Pancreas (tissue), 10 donors: Measurements from ENCODE around the gene RAD52. TPM values are rescaled to one million over a fixed set of nuclear protein-coding genes. Genes with fewer than 3 reads are reported as not detected.

Experiments
- ATAC-seq, 4 donors: fragments of 200-7000 bp; cut with Tn5 transposase; one replicate each; pipeline versions ENCODE4 v1.8.0 to v1.9.1; 2020; ENCODE audit warnings: mild to moderate bottlenecking in 4 of 4, moderate library complexity in 4 of 4
- DNase-seq, 6 donors: peaks; one replicate each; pipeline ENCODE4 v3.0.0-alpha.2; 2020
- FAIRE-seq: peaks from 2 replicates; lab custom pipeline; 2012; peaks lifted over from hg19 to GRCh38; lab: Jason Lieb, UNC
- H3K27ac ChIP-seq, 4 donors: fragments of 200-600 bp; sonication (generic); 1 replicate in 3 of 4; 2 replicates in 1 of 4; pipeline versions ENCODE4 v1.5.0 to v1.8.0; 2020
- H3K27me3 ChIP-seq, 4 donors: fragments of 200-600 bp; one replicate each; pipeline ENCODE4 v1.8.0; 2021
- H3K36me3 ChIP-seq, 3 donors: fragments of 200-600 bp; sonication (generic) in 1 of 3; one replicate each; pipeline versions ENCODE4 v1.5.0 to v1.8.0; 2020 to 2021
- H3K4me1 ChIP-seq, 3 donors: fragments of 200-600 bp; one replicate each; pipeline ENCODE4 v1.8.0; 2021
- H3K4me3 ChIP-seq, 4 donors: fragments of 200-600 bp; sonication (generic) in 2 of 4; one replicate each; pipeline versions ENCODE4 v1.5.0 to v1.8.0; 2020 to 2021
- H3K9me3 ChIP-seq, 4 donors: fragments of 200-600 bp; one replicate each; pipeline ENCODE4 v1.8.0; 2021
- CTCF ChIP-seq, 4 donors: fragments of 200-600 bp; sonication (generic) in 3 of 4; IDR thresholded peaks; one replicate each; pipeline versions ENCODE4 v1.5.0 to v1.8.0; 2021; ENCODE audit warnings: antibody characterized with exemption in 4 of 4
- WGBS, 2 donors: extraction: QIAGEN DNeasy Blood & Tissue Kit; methylation state at CpG; one replicate each; pipeline ENCODE4 v1.1.7; 2013; 5-methylcytosine and 5-hydroxymethylcytosine counted together
- intact Hi-C, 3 donors: fragments of 100-400 bp; cut with DNase I; formaldehyde crosslinking; loops; one replicate each; pipeline versions ENCODE4 v1.11.1 to v1.14.2; 2022
- polyA plus RNA-seq, 2 donors: library from polyadenylated mRNA; stranded (reverse); fragments of 200-250 nt; gene quantifications; one replicate each; pipeline ENCODE4 v1.2.3, GENCODE V29; 2013
- total RNA-seq, 6 donors: library from RNA; stranded (reverse); fragmentation: NEBNext Ultra II Directional in 4 of 6; extraction: Animal tissue kit (Norgen Biotek cat#: 25700) in 4 of 6; gene quantifications; one replicate each; pipeline versions ENCODE4 v1.2.1 to v1.2.4, GENCODE V29; 2021 to 2023
- donor health status: healthy with polysubstance abuse.
- donor health status: DM: no; HTN: no; CAD: no; lungs with moderate emphysema.
- donor health status: DM: no; HTN: no; CAD: no.
- donor health status: control.
- donor health status: control.
- donor health status: Bipolar disorder and iron deficiency.
- donor health status: DM: yes; HTN: yes; CAD: no.
- donor health status: DM: no; HTN: no; CAD: no.
- donor health status: DM: no; HTN: no; CAD: no.
- donor health status: DM: yes; HTN: yes; CAD: no.

The RAD52 gene
- total and polyA plus RNA-seq, 8 donors = 5.0 to 15.5 (median 7.2) TPM

- intact Hi-C loops = no loop called here
- ATAC-seq (peak in 1 of 4 donors; percentile 25), FAIRE-seq (no peak), DNase-seq (no peak)
- peaks cover 0 to 28% (median 0%) of the 10 kb centered on the region in 3 donors for H3K36me3 ChIP-seq
- 70 to 79% methylated on average over 2 of the region's 2 CpGs for whole genome bisulfite sequencing, 2 donors
- no peak for TF ChIP-seq CTCF (IDR thresholded peaks at IDR 0.05)
- no peaks in the 10 kb centered on the region for H3K9me3 ChIP-seq
- no peaks in the 10 kb centered on the region for H3K27me3 ChIP-seq
- H3K4me3 ChIP-seq = no peak overlapping the region
- H3K27ac ChIP-seq = no peak overlapping the region
- no peaks in the 10 kb centered on the region for H3K4me1 ChIP-seq
Measured at GRCh38 chr12:873954-874353, 75.5 kb downstream of the RAD52 start.

GRCh38 chr12:870378-870777, 79.1 kb downstream of the RAD52 start:
- Histone ChIP-seq H3K9me3 (no peaks in the 10 kb centered on the region), H3K4me3 (no peak overlapping the region), H3K36me3 (peaks cover 0 to 40% (median 9%) of the 10 kb centered on the region in 3 donors), H3K27ac (no peak overlapping the region), H3K4me1 (no peaks in the 10 kb centered on the region), H3K27me3 (no peaks in the 10 kb centered on the region)
- no peak for TF ChIP-seq CTCF (IDR thresholded peaks at IDR 0.05)
- 93% methylated on average over 1 of the region's 1 CpG for WGBS, 2 donors
- no peak for DNase-seq
- intact Hi-C loops = no loop called here
- FAIRE-seq = no peak
- ATAC-seq = no peak

- DNase-seq = no peak
- Histone ChIP-seq H3K36me3 (peaks cover 0 to 42% (median 9%) of the 10 kb centered on the region in 3 donors), H3K27ac (no peak overlapping the region), H3K9me3 (no peaks in the 10 kb centered on the region), H3K4me1 (no peaks in the 10 kb centered on the region), H3K4me3 (no peak overlapping the region), H3K27me3 (no peaks in the 10 kb centered on the region)
- 69 to 82% methylated on average over 3 of the region's 3 CpGs for WGBS, 2 donors
- no peak for FAIRE-seq
- TF ChIP-seq CTCF (IDR thresholded peaks at IDR 0.05) = no peak
- intact Hi-C loops = no loop called here
- no peak for ATAC-seq
Measured at GRCh38 chr12:868722-869121, 80.8 kb downstream of the RAD52 start.

GRCh38 chr12:867905-868304, 81.6 kb downstream of the RAD52 start:
- DNase-seq (no peak), ATAC-seq (no peak), FAIRE-seq (no peak)
- Histone ChIP-seq H3K36me3 (peaks cover 0 to 42% (median 9%) of the 10 kb centered on the region in 3 donors), H3K4me1 (no peaks in the 10 kb centered on the region), H3K9me3 (no peaks in the 10 kb centered on the region), H3K4me3 (no peak overlapping the region), H3K27me3 (no peaks in the 10 kb centered on the region), H3K27ac (no peak overlapping the region)
- no peak for TF ChIP-seq CTCF (IDR thresholded peaks at IDR 0.05)
- intact Hi-C loops = no loop called here
- 91% methylated on average over 5 of the region's 5 CpGs for WGBS, 2 donors

GRCh38 chr12:865614-866013, 83.9 kb downstream of the RAD52 start:
- ATAC-seq (no peak), FAIRE-seq (peak; percentile 49), DNase-seq (no peak)
- Histone ChIP-seq H3K9me3 (no peaks in the 10 kb centered on the region), H3K36me3 (peaks cover 0 to 46% (median 9%) of the 10 kb centered on the region in 3 donors), H3K27ac (no peak overlapping the region), H3K4me3 (no peak overlapping the region), H3K27me3 (no peaks in the 10 kb centered on the region), H3K4me1 (no peaks in the 10 kb centered on the region)
- TF ChIP-seq CTCF (IDR thresholded peaks at IDR 0.05) = no peak
- 81 to 82% methylated on average over 1 of the region's 1 CpG for WGBS, 2 donors
- intact Hi-C loops = no loop called here
